Measurements from ENCODE around the gene C1GALT1. TPM values are rescaled to one million over a fixed set of nuclear protein-coding genes. Genes with fewer than 3 reads are reported as not detected.
"Not testable (repeated sequence)": the region's sequence is repeated elsewhere in the genome, so short reads cannot be mapped to it uniquely, and the experiment has no call there.

The C1GALT1 gene
- total RNA-seq, 6 donors from 2014 or later: 11.5 to 75.9 (median 34.7) TPM

GRCh38 chr7:7191137-7191536 is 8.8 kb downstream of the C1GALT1 start:
- ATAC-seq (ENCODE audit: low FRiP score in 2 of 2): no peak
- WGBS, 2 donors: 88 to 96% methylated on average over 1 of the region's 1 CpG
- DNase-seq: no peak

GRCh38 chr7:7192798-7193788 is 10.7 kb downstream of the C1GALT1 start:
- H3K36me3 ChIP-seq; ATAC-seq (ENCODE audit: low FRiP score in 2 of 2); H3K4me3 ChIP-seq; H3K4me1 ChIP-seq; H3K9me3 ChIP-seq; H3K27me3 ChIP-seq; DNase-seq; H3K27ac ChIP-seq: not testable (repeated sequence)
- 91 to 92% methylated on average over 4 of the region's 4 CpGs for WGBS, 2 donors

More at GRCh38 chr7:7191137-7191536, 8.8 kb downstream of the C1GALT1 start:
- no peak overlapping the region for H3K27ac ChIP-seq
- peaks cover 0 to 1% (median 0%) of the 10 kb centered on the region in 4 donors for H3K4me1 ChIP-seq
- H3K4me3 ChIP-seq: no peak overlapping the region
- no peaks in the 10 kb centered on the region for H3K9me3 ChIP-seq
- no peak for TF ChIP-seq CTCF (IDR thresholded peaks at IDR 0.05)
- no peak for TF ChIP-seq POLR2AphosphoS5 (IDR thresholded peaks at IDR 0.05)
- TF ChIP-seq EP300 (IDR thresholded peaks at IDR 0.05): no peak
- TF ChIP-seq POLR2A (IDR thresholded peaks at IDR 0.05): no peak
- no peaks in the 10 kb centered on the region for H3K36me3 ChIP-seq
- H3K27me3 ChIP-seq: no peaks in the 10 kb centered on the region

- 74 to 79% methylated on average over 3 of the region's 3 CpGs for WGBS, 2 donors
- not testable (repeated sequence) for H3K27ac ChIP-seq; ATAC-seq (ENCODE audit: low FRiP score in 2 of 2); H3K4me3 ChIP-seq; H3K36me3 ChIP-seq; H3K27me3 ChIP-seq; DNase-seq; H3K9me3 ChIP-seq
- peaks cover 0 to 12% (median 10%) of the 10 kb centered on the region in 4 donors for H3K4me1 ChIP-seq
These were observed 17.2 kb downstream of the C1GALT1 start for GRCh38 chr7:7199592-7199991.

- not testable (repeated sequence) for ATAC-seq (ENCODE audit: low FRiP score in 2 of 2)
- 88 to 96% methylated on average over 3 of the region's 3 CpGs for WGBS, 2 donors
- H3K4me1 ChIP-seq: peaks cover 0 to 12% (median 10%) of the 10 kb centered on the region in 4 donors
These were observed 17.9 kb downstream of the C1GALT1 start for GRCh38 chr7:7200255-7200654.

GRCh38 chr7:7201578-7202374 is 19.4 kb downstream of the C1GALT1 start:
- TF ChIP-seq EP300 (IDR thresholded peaks at IDR 0.05) (no peak), POLR2AphosphoS5 (IDR thresholded peaks at IDR 0.05) (no peak)
- WGBS, 2 donors: 71 to 76% methylated on average over 12 to 15 of the region's 15 CpGs
- Histone ChIP-seq H3K9me3 (no peaks in the 10 kb centered on the region), H3K27ac (peak overlapping the region; percentile 9 to 49 (median 19)), H3K36me3 (no peaks in the 10 kb centered on the region), H3K4me1 (peaks cover 0 to 12% (median 10%) of the 10 kb centered on the region in 4 donors), H3K27me3 (no peaks in the 10 kb centered on the region), H3K4me3 (no peak overlapping the region)
- ATAC-seq (ENCODE audit: low FRiP score in 2 of 2) (no peak), DNase-seq (peak in 1 of 2 donors; percentile 68)

More at GRCh38 chr7:7200255-7200654, 17.9 kb downstream of the C1GALT1 start:
- not testable (repeated sequence) for DNase-seq, H3K9me3 ChIP-seq, H3K36me3 ChIP-seq, H3K4me3 ChIP-seq, H3K27ac ChIP-seq, H3K27me3 ChIP-seq

- H3K4me1 ChIP-seq: peaks cover 0 to 12% (median 10%) of the 10 kb centered on the region in 4 donors
- ATAC-seq (ENCODE audit: low FRiP score in 2 of 2): no peak
- WGBS, 2 donors: 92 to 94% methylated on average over 1 of the region's 1 CpG
These were observed 20.0 kb downstream of the C1GALT1 start for GRCh38 chr7:7202375-7202720.

More at GRCh38 chr7:7202375-7202720, 20.0 kb downstream of the C1GALT1 start:
- Histone ChIP-seq H3K9me3 (no peaks in the 10 kb centered on the region), H3K4me3 (no peak overlapping the region), H3K36me3 (no peaks in the 10 kb centered on the region), H3K27me3 (no peaks in the 10 kb centered on the region), H3K27ac (no peak overlapping the region)
- no peak for DNase-seq
- TF ChIP-seq CTCF (IDR thresholded peaks at IDR 0.05): no peak
- no peak for TF ChIP-seq POLR2A (IDR thresholded peaks at IDR 0.05)
- TF ChIP-seq EP300 (IDR thresholded peaks at IDR 0.05): no peak
- TF ChIP-seq POLR2AphosphoS5 (IDR thresholded peaks at IDR 0.05): no peak

Data from upper lobe of left lung (tissue), 6 donors.